ENCODE results near the gene PNMA8A. TPM values are rescaled to one million over a fixed set of nuclear protein-coding genes. Genes with fewer than 3 reads are reported as not detected.

Gene PNMA8A
- total and polyA plus RNA-seq, 2 of the 13 experiments (the other 11 are each of a cell fraction or from before 2014, with no cell fraction given) = 0.13 to 0.51 TPM

DNA sequence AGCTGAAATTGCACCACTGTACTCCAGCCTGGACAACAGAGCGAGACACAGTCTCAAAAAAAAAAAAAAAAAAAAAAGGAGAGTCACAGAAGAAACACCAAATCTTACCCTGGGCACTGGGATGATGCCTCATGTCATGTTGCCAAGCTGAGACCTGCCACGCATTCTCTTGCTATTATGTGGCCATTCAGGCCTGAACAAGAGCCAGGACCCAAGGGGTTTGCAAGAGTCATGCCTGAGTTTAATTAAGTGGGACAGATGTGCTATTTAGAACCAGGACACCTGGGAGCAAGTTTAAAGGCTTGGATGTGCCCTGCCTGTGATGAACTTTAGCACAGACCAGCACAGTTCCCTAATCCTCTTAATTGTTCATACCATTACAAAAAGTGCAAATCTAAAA lies 9.8 kb downstream of the PNMA8A start:
- 30% methylated on average over 2 of the region's 2 CpGs for WGBS (ENCODE audit: low lambda C conversion rate)
- Histone ChIP-seq H3K9me3 (ENCODE audit: low read length) (no peaks in the 10 kb centered on the region), H3K27me3 (ENCODE audit: control insufficient read depth in 1 of 2, insufficient read depth in 2 of 2, low read length in 2 of 2) (no peaks in the 10 kb centered on the region; a peak in 1 of 5 replicates), H3K4me2 (ENCODE audit: low read depth, low read length) (no peak overlapping the region), H3K4me1 (ENCODE audit: insufficient read depth, low read length) (no peaks in the 10 kb centered on the region), H3K36me3 (replicated peaks in 1 of 2; ENCODE audit: control insufficient read depth in 1 of 2, insufficient read depth in 2 of 2, low read length in 2 of 2) (no peaks in the 10 kb centered on the region), H3K4me3 (replicated peaks in 1 of 3; ENCODE audit: insufficient read depth in 1 of 3, low read depth in 2 of 3, low read length in 3 of 3) (no peak overlapping the region), H2AFZ (ENCODE audit: low read length) (no peak overlapping the region), H3K79me2 (ENCODE audit: insufficient read depth, low read length) (no peaks in the 10 kb centered on the region), H4K20me1 (ENCODE audit: insufficient read depth, low read length) (no peaks in the 10 kb centered on the region), H3K27ac (ENCODE audit: extremely low read length, insufficient read depth, low read length) (no peak overlapping the region), H3K9ac (ENCODE audit: insufficient read depth, low read depth, low read length) (no peak overlapping the region)
- intact Hi-C loops (cut with micrococcal nuclease; ENCODE audit: unreplicated experiment) = no loop called here
- in situ Hi-C loops (cut with HindIII; ENCODE audit: extremely low pct_ligation_motif_present, low pct_unique_long_range_greater_than_20kb) = no loop called here
- no peak for TF ChIP-seq SP1 (IDR thresholded peaks at IDR 0.05)
- TF ChIP-seq SP1 (CRISPR knock-in tag; IDR thresholded peaks at IDR 0.05) = no peak
- TF ChIP-seq, protein P1, sequence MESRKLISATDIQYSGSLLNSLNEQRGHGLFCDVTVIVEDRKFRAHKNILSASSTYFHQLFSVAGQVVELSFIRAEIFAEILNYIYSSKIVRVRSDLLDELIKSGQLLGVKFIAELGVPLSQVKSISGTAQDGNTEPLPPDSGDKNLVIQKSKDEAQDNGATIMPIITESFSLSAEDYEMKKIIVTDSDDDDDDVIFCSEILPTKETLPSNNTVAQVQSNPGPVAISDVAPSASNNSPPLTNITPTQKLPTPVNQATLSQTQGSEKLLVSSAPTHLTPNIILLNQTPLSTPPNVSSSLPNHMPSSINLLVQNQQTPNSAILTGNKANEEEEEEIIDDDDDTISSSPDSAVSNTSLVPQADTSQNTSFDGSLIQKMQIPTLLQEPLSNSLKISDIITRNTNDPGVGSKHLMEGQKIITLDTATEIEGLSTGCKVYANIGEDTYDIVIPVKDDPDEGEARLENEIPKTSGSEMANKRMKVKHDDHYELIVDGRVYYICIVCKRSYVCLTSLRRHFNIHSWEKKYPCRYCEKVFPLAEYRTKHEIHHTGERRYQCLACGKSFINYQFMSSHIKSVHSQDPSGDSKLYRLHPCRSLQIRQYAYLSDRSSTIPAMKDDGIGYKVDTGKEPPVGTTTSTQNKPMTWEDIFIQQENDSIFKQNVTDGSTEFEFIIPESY (CRISPR knock-in tag; IDR thresholded peaks at IDR 0.05) = no peak
- no peak for TF ChIP-seq ZBTB20 (CRISPR knock-in tag; IDR thresholded peaks at IDR 0.05; ENCODE audit: borderline replicate concordance, low read depth)
- TF ChIP-seq NONO (IDR thresholded peaks at IDR 0.05) = no peak
- no peak for TF ChIP-seq NONO (CRISPR knock-in tag; conservative IDR thresholded peaks at IDR 0.05)
- no peak for TF ChIP-seq BCL6 (CRISPR knock-in tag; IDR thresholded peaks at IDR 0.05)
- TF ChIP-seq NFYB (CRISPR knock-in tag; IDR thresholded peaks at IDR 0.05) = no peak
- TF ChIP-seq SALL2 (CRISPR knock-in tag; IDR thresholded peaks at IDR 0.05) = no peak
- TF ChIP-seq ZNF644 (CRISPR knock-in tag; IDR thresholded peaks at IDR 0.05; ENCODE audit: low read depth) = no peak
- TF ChIP-seq AHR (CRISPR knock-in tag; IDR thresholded peaks at IDR 0.05) = no peak
- TF ChIP-seq SMYD3 (CRISPR knock-in tag; IDR thresholded peaks at IDR 0.05) = no peak
- TF ChIP-seq SYNCRIP (IDR thresholded peaks at IDR 0.05; ENCODE audit: insufficient read depth, low read depth, low read length) = no peak
- no peak for TF ChIP-seq NCOR1 (IDR thresholded peaks at IDR 0.05; ENCODE audit: borderline replicate concordance, low read length)
- no peak for TF ChIP-seq ZNF468 (CRISPR knock-in tag; IDR thresholded peaks at IDR 0.05)
- no peak for DNase-seq (ENCODE audit: low spot score)
- CTCF ChIA-PET (ENCODE audit: low intra/inter-chr PET ratio, low total read pairs) = interaction anchor here (0.6 kb wide), 1 partner anchor 66 kb away, joined by 3 read pairs; no protein-coding TSS in a partner anchor
- FAIRE-seq = no peak
- no TSS peak for BruUV-seq (replicated peaks)
- no peak for ATAC-seq
- POLR2A ChIA-PET = no interaction called here

All from HepG2 (cell line).